ENCODE data around the gene BBS4.

DNA sequence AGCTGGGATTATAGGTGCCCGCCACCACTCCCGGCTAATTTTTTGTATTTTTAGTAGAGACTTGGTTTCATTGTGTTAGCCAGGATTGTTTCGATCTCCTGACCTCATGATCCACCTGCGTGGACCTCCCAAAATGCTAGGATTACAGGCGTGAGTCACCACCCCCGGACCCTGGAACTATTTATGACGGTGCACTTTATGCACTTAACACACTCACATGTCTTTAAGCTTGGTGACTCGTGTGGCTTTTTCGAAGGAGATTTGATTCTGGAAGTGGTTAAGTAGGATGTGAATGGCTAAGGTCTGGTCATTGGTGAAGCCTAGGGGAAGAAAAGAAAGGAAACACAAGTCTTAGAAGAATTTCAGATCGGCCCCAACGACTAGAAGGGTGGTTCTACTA is 20.3 kb downstream of the BBS4 start:
- TF ChIP-seq, protein P1, sequence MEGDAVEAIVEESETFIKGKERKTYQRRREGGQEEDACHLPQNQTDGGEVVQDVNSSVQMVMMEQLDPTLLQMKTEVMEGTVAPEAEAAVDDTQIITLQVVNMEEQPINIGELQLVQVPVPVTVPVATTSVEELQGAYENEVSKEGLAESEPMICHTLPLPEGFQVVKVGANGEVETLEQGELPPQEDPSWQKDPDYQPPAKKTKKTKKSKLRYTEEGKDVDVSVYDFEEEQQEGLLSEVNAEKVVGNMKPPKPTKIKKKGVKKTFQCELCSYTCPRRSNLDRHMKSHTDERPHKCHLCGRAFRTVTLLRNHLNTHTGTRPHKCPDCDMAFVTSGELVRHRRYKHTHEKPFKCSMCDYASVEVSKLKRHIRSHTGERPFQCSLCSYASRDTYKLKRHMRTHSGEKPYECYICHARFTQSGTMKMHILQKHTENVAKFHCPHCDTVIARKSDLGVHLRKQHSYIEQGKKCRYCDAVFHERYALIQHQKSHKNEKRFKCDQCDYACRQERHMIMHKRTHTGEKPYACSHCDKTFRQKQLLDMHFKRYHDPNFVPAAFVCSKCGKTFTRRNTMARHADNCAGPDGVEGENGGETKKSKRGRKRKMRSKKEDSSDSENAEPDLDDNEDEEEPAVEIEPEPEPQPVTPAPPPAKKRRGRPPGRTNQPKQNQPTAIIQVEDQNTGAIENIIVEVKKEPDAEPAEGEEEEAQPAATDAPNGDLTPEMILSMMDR (conservative IDR thresholded peaks at IDR 0.05) = no peak
- TF ChIP-seq ZFX (IDR thresholded peaks at IDR 0.05) = no peak

All from C4-2B (cell line).